IMR-90 (cell line): ENCODE data around the gene ELANE. TPM values are rescaled to one million over a fixed set of nuclear protein-coding genes. Genes with fewer than 3 reads are reported as not detected.

Experiments used
- ATAC-seq: fragments of 200-7000 bp; cut with Tn5 transposase; 2 replicates; pipeline ENCODE4 v1.9.1; 2020; ENCODE audit warnings: low read depth, mild to moderate bottlenecking, moderate library complexity
- BruUV-seq: library from RNA; stranded (reverse); fragments of 400-500 nt; replicated peaks from 2 replicates; lab custom pipeline; 2021; lab: Mats Ljungman, UMichigan
- CTCF ChIA-PET: fragments of 300-600 bp; formaldehyde crosslinking; extraction: SDS; loops from one replicate; lab custom pipeline; 2021; ENCODE audit warnings: antibody characterized with exemption; lab: Yijun Ruan, JAX
- POLR2A ChIA-PET: fragments of 300-600 bp; sonication (Branson Sonifier 250); formaldehyde crosslinking; loops from one replicate; lab custom pipeline; 2022; ENCODE audit warnings: antibody characterized with exemption; ENCODE audit not compliant: unreplicated experiment; lab: Charles Lee
- DNase-seq: peaks from one replicate; pipeline ENCODE4 v3.0.0; 2013
- H2AFZ ChIP-seq: replicated peaks from 2 replicates; pipeline ENCODE3; 2013; ENCODE audit warnings: low read length, mild to moderate bottlenecking; ENCODE audit not compliant: poor library complexity
- H2AK5ac ChIP-seq: 2 replicates; pipeline ENCODE4 v1.6.1; 2013; ENCODE audit warnings: low read depth, low read length, inconsistent platforms
- H2AK9ac ChIP-seq: replicated peaks from 2 replicates; pipeline ENCODE3; 2013; ENCODE audit warnings: mild to moderate bottlenecking, low read depth, low read length, moderate library complexity; ENCODE audit not compliant: poor library complexity
- H2BK120ac ChIP-seq: 2 replicates; pipeline ENCODE4 v1.6.1; 2013; ENCODE audit warnings: low read depth, low read length, inconsistent platforms
- H2BK15ac ChIP-seq: 3 replicates; pipeline ENCODE4 v1.6.1; 2013; ENCODE audit warnings: low read depth, low read length, inconsistent platforms
- H2BK20ac ChIP-seq: 2 replicates; pipeline ENCODE4 v1.6.1; 2013; ENCODE audit warnings: low read depth, mild to moderate bottlenecking, inconsistent platforms, low read length, moderate library complexity
- H2BK5ac ChIP-seq: 2 replicates; pipeline ENCODE4 v1.6.1; 2013; ENCODE audit warnings: mild to moderate bottlenecking, low read depth, low read length, inconsistent platforms; ENCODE audit not compliant: poor library complexity, severe bottlenecking
- H3K14ac ChIP-seq: replicated peaks from 2 replicates; pipeline ENCODE4 v1.6.1; 2013; ENCODE audit warnings: low read depth, low read length, inconsistent platforms
- H3K18ac ChIP-seq: 2 replicates; pipeline ENCODE4 v1.6.1; 2013; ENCODE audit warnings: low read depth, low read length, control low read depth
- H3K23ac ChIP-seq: 2 replicates; pipeline ENCODE4 v1.6.1; 2013; ENCODE audit warnings: low read depth, low read length, inconsistent platforms
- H3K27ac ChIP-seq: 2 replicates; pipeline ENCODE4 v1.5.1; 2013; ENCODE audit warnings: mild to moderate bottlenecking, control low read depth, low read length; ENCODE audit not compliant: insufficient read depth
- H3K27me3 ChIP-seq: 2 replicates; pipeline ENCODE4 v1.6.1; 2013; ENCODE audit warnings: low read length; ENCODE audit not compliant: control insufficient read depth, insufficient read depth
- H3K36me3 ChIP-seq: 2 replicates; pipeline ENCODE4 v1.6.1; 2013; ENCODE audit warnings: low read length, mixed read lengths; ENCODE audit not compliant: control insufficient read depth, insufficient read depth
- H3K4ac ChIP-seq: 2 replicates; pipeline ENCODE4 v1.6.1; 2013; ENCODE audit warnings: low read depth, low read length, inconsistent platforms
- H3K4me1 ChIP-seq: 2 replicates; pipeline ENCODE4 v1.6.1; 2013; ENCODE audit warnings: low read length, mixed read lengths; ENCODE audit not compliant: control insufficient read depth, insufficient read depth
- H3K4me2 ChIP-seq: 2 replicates; pipeline ENCODE4 v1.6.1; 2013; ENCODE audit warnings: low read depth, mild to moderate bottlenecking, control low read depth, low read length, moderate library complexity
- H3K4me3 ChIP-seq: 2 replicates; pipeline ENCODE4 v1.5.1; 2013; ENCODE audit warnings: low read depth, mild to moderate bottlenecking, control low read depth, low read length, moderate library complexity; ENCODE audit not compliant: insufficient read depth
- H3K56ac ChIP-seq: 2 replicates; pipeline ENCODE4 v1.6.1; 2013; ENCODE audit warnings: low read length, inconsistent platforms; ENCODE audit not compliant: insufficient read depth; ENCODE audit errors: extremely low read depth
- H3K79me1 ChIP-seq, 2 experiments: 2 replicates each; pipeline ENCODE4 v1.6.1; 2013; ENCODE audit warnings: low read length in 2 of 2, inconsistent platforms in 1 of 2, low read depth in 1 of 2
- H3K9ac ChIP-seq: 2 replicates; pipeline ENCODE4 v1.6.1; 2013; ENCODE audit warnings: low read depth, low read length, control low read depth
- H3K9me1 ChIP-seq: 2 replicates; pipeline ENCODE4 v1.6.1; 2013; ENCODE audit warnings: low read length, inconsistent platforms; ENCODE audit not compliant: insufficient read depth
- H3K9me3 ChIP-seq: 2 replicates; pipeline ENCODE4 v1.6.1; 2013; ENCODE audit warnings: low read length; ENCODE audit not compliant: control insufficient read depth, insufficient read depth
- H4K20me1 ChIP-seq: 2 replicates; pipeline ENCODE4 v1.6.1; 2013; ENCODE audit warnings: low read length, inconsistent platforms; ENCODE audit not compliant: insufficient read depth
- H4K5ac ChIP-seq: 2 replicates; pipeline ENCODE4 v1.6.1; 2013; ENCODE audit warnings: mild to moderate bottlenecking, low read depth, low read length, control low read depth
- H4K8ac ChIP-seq, 2 experiments: 2 replicates each; pipeline ENCODE4 v1.6.1; 2013; ENCODE audit warnings: low read depth in 2 of 2, low read length in 2 of 2, control low read depth in 1 of 2, inconsistent platforms in 1 of 2
- H4K91ac ChIP-seq: 2 replicates; pipeline ENCODE4 v1.6.1; 2013; ENCODE audit warnings: low read depth, low read length, inconsistent platforms; ENCODE audit not compliant: insufficient read depth
- MAZ ChIP-seq: IDR thresholded peaks from 2 replicates; pipeline ENCODE4 v1.6.1; 2012; ENCODE audit warnings: low read depth, mild to moderate bottlenecking, low read length, improper control_type of control experiment, moderate library complexity, borderline replicate concordance
- NFE2L2 ChIP-seq: fragments of 150-350 bp; IDR thresholded peaks from 2 replicates; pipeline ENCODE4 v1.6.1; 2016; ENCODE audit warnings: low read depth, mild to moderate bottlenecking, low read length
- WGBS, 2 experiments: methylation state at CpG; one replicate each; pipeline versions ENCODE4 v1.1.5 to v1.1.7; 2013; ENCODE audit warnings: missing lambda C conversion rate in 2 of 2; ENCODE audit not compliant: insufficient read length in 1 of 2; ENCODE audit errors: extremely low coverage in 2 of 2; 5-methylcytosine and 5-hydroxymethylcytosine counted together
- dilution Hi-C: fragments of 300-500 bp; cut with HindIII; formaldehyde crosslinking; loops from one replicate; pipeline ENCODE4 v1.14.3; 2018; ENCODE audit warnings: low sequenced_read_pairs; ENCODE audit not compliant: unreplicated experiment
- in situ Hi-C: fragments of 300-500 bp; cut with MboI; formaldehyde crosslinking; loops from 3 replicates; pipeline ENCODE4 v1.14.3; 2019; ENCODE audit warnings: low sequenced_read_pairs, inconsistent platforms, mixed read lengths
- intact Hi-C: fragments of 100-400 bp; cut with micrococcal nuclease; formaldehyde crosslinking; loops from 2 replicates; pipeline ENCODE4 v1.10.0; 2022
- polyA plus RNA-seq, 3 experiments: library from polyadenylated mRNA; depleted of rRNA; stranded (reverse); fragments of >200 nt; gene quantifications; 2 replicates each; pipeline ENCODE4 v1.2.3, GENCODE V29; 2012; ENCODE audit warnings: low replicate concordance in 1 of 3
- total RNA-seq: library from RNA; depleted of rRNA; stranded (reverse); fragments of >200 nt; gene quantifications from 2 replicates; pipeline ENCODE4 v1.2.3, GENCODE V29; 2012

The ELANE gene
- total and polyA plus RNA-seq, 2 of the 4 experiments (the other 2 are of a cell fraction), result 0.27 TPM; not detected in 1

DNA sequence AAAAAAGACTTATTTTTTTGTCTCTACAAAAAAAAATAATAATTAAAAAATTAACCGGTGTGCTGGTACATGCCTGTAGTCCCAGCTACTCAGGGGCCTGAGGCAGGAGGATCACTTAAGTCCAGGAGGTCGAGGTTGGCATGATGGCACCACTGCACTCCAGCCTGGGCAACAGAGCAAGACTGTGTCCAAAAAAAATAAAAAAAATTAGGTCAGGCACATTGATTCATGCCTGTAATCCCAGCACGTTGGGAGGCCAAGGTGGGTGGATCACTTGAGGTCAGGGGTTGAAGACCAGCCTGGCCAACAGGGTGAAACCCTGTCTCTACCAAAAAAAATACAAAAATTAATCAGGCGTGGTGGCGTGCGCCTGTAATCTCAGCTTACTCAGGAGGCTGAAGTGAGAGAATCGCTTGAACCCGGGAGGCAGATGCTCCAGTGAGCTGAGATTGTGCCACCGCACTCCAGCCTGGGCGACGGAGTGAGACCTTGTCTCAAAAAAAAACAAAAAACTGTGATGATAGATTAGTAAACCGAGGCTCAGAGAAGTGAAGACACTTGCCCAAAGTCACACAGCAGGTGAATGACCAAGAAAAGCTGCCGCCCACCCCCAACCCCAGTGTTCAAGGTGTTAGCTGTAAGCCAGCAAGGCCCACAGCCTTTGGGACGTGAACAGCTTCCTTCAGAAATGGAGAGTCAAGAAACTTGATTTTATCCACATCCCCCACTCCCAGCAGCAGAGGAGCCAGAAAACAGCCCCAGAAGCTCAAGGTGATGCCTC, 50.5 kb downstream of the ELANE start:
- H3K27ac ChIP-seq, result no peak overlapping the region
- no peak overlapping the region for H4K91ac ChIP-seq
- H3K9me3 ChIP-seq, result no peaks in the 10 kb centered on the region
- intact Hi-C loops (no loop called here), in situ Hi-C loops (no loop called here), dilution Hi-C loops (no loop called here)
- no peak overlapping the region for H4K8ac ChIP-seq
- DNase-seq (no peak), ATAC-seq (no peak)
- H2AK5ac ChIP-seq, result no peak overlapping the region
- TF ChIP-seq NFE2L2 (no peak), MAZ (no peak)
- WGBS, 2 experiments, result 96% methylated on average over 5 of the region's 14 CpGs; no CpG with 5 or more reads in 1 of the 2 experiments
- no peak overlapping the region for H2AFZ ChIP-seq
- H3K79me1 ChIP-seq, result peaks cover 12 to 61% of the 10 kb centered on the region in 2 experiments
- H3K4me2 ChIP-seq, result no peak overlapping the region
- no peak overlapping the region for H2BK5ac ChIP-seq
- H3K4ac ChIP-seq, result no peak overlapping the region
- peaks cover 2% of the 10 kb centered on the region; the same call in 1 of the 2 replicates for H3K4me1 ChIP-seq
- H3K36me3 ChIP-seq, result peaks cover 22% of the 10 kb centered on the region
- no peak overlapping the region for H3K23ac ChIP-seq
- H3K9ac ChIP-seq, result no peak overlapping the region
- H3K9me1 ChIP-seq, result no peaks in the 10 kb centered on the region; the same call in 1 of the 2 replicates
- H2BK15ac ChIP-seq, result no peak overlapping the region
- no peak overlapping the region for H4K5ac ChIP-seq
- peaks cover 65% of the 10 kb centered on the region for H4K20me1 ChIP-seq
- H3K4me3 ChIP-seq, result no peak overlapping the region
- BruUV-seq, result no TSS peak
- CTCF ChIA-PET, result no interaction called here
- H3K56ac ChIP-seq, result no peak overlapping the region
- H3K18ac ChIP-seq, result no peak overlapping the region
- H2BK20ac ChIP-seq, result no peak overlapping the region
- H3K27me3 ChIP-seq, result no peaks in the 10 kb centered on the region
- no peak overlapping the region for H3K14ac ChIP-seq
- H2AK9ac ChIP-seq, result no peak overlapping the region
- no peak overlapping the region for H2BK120ac ChIP-seq
- POLR2A ChIA-PET, result interaction anchor here (0.5 kb wide), 1 partner anchor 70 kb away, joined by 3 read pairs; no protein-coding TSS in a partner anchor
